ENCODE results near the gene TMOD2.

- no peak for TF ChIP-seq PHF8 (conservative IDR thresholded peaks at IDR 0.05; ENCODE audit: low read depth, low read length)
- TF ChIP-seq JUND (IDR thresholded peaks at IDR 0.05; ENCODE audit: low read length), result no peak
- no peak for TF ChIP-seq BACH1 (IDR thresholded peaks at IDR 0.05; ENCODE audit: low read length)
- no peak for TF ChIP-seq POLR2A (IDR thresholded peaks at IDR 0.05; ENCODE audit: control extremely low read depth in 1 of 2, low read depth in 2 of 2, low read length in 2 of 2)
- no peak for TF ChIP-seq MAFK (IDR thresholded peaks at IDR 0.05; ENCODE audit: low read depth, low read length)
- no peak for TF ChIP-seq USF2 (IDR thresholded peaks at IDR 0.05; ENCODE audit: low read length)
- TF ChIP-seq EGR1 (IDR thresholded peaks at IDR 0.05; ENCODE audit: borderline replicate concordance, low read depth, low read length), result no peak
- no peak for TF ChIP-seq RNF2 (IDR thresholded peaks at IDR 0.05; ENCODE audit: borderline replicate concordance, low read depth, low read length, missing control alignments, poor library complexity, severe bottlenecking)
- TF ChIP-seq POLR2AphosphoS5 (IDR thresholded peaks at IDR 0.05; ENCODE audit: low read depth, low read length), result no peak
- no peak for TF ChIP-seq JUN (IDR thresholded peaks at IDR 0.05; ENCODE audit: low read depth, low read length)
- TF ChIP-seq EZH2 (IDR thresholded peaks at IDR 0.05; ENCODE audit: low read depth, low read length, severe bottlenecking), result no peak
Measured at GRCh38 chr15:51758645-51759044, 7.2 kb downstream of the TMOD2 start.

Measured in H1 (cell line).